HCT116 (cell line): ENCODE results near the gene SEC23A. TPM values are rescaled to one million over a fixed set of nuclear protein-coding genes. Genes with fewer than 3 reads are reported as not detected.

Experiments used
- ATAC-seq: fragments of 200-7000 bp; cut with Tn5 transposase; 2 replicates; pipeline ENCODE4 v1.9.1; 2020; ENCODE audit warnings: mild to moderate bottlenecking, moderate library complexity
- BruUV-seq: library from RNA; stranded (reverse); fragments of 400-500 nt; replicated peaks from 2 replicates; lab custom pipeline; 2021; lab: Mats Ljungman, UMichigan
- CTCF ChIA-PET: fragments of 300-600 bp; sonication (Branson Sonifier 250); formaldehyde crosslinking; loops from one replicate; lab custom pipeline; 2021; ENCODE audit warnings: antibody characterized with exemption; lab: Charles Lee
- POLR2A ChIA-PET: fragments of 300-600, 350-600 bp; sonication (Branson Sonifier 250); formaldehyde crosslinking; loops from one replicate; lab custom pipeline; 2021; ENCODE audit warnings: antibody characterized with exemption; lab: Charles Lee
- RAD21 ChIA-PET, 2 experiments: fragments of 300-600 bp; sonication (Branson Sonifier 250); formaldehyde crosslinking; loops; one replicate each; lab custom pipeline; 2023; ENCODE audit warnings: low total read pairs in 2 of 2; ENCODE audit not compliant: uncharacterized antibody in 2 of 2, unreplicated experiment in 2 of 2, low non-redundant PET in 1 of 2; lab: Charles Lee
- DNase-seq: peaks from one replicate; pipeline ENCODE4 v3.0.0-alpha.2; 2010; ENCODE audit warnings: low read depth, low spot score
- H2AFZ ChIP-seq: fragments of 200-600 bp; shearing (Covaris generic), sonication (generic); 2 replicates; pipeline ENCODE4 v1.6.1; 2017; ENCODE audit warnings: low read depth, mixed run types, mixed read lengths, antibody characterized with exemption, low read length; ENCODE audit not compliant: poor library complexity, severe bottlenecking
- H3K27ac ChIP-seq: 2 replicates; pipeline ENCODE4 v1.5.1; 2012; ENCODE audit warnings: low read depth, low read length
- H3K27me3 ChIP-seq: fragments of 200-600 bp; sonication (generic); 2 replicates; pipeline ENCODE4 v1.6.1; 2016; ENCODE audit warnings: mixed run types, low read length, mixed read lengths; ENCODE audit not compliant: insufficient read depth
- H3K36me3 ChIP-seq, 2 experiments: fragments of 200-500 bp in 1 of 2; fragments of 200-600 bp in 1 of 2; sonication (Bioruptor generic) in 1 of 2; sonication (generic) in 1 of 2; 2 replicates each; pipeline versions ENCODE4 v1.5.1 to v1.6.1; 2014 to 2016; ENCODE audit warnings: low read length in 2 of 2, inconsistent platforms in 1 of 2, mixed read lengths in 1 of 2, mixed run types in 1 of 2; ENCODE audit not compliant: insufficient read depth in 2 of 2, control insufficient read depth in 1 of 2
- H3K4me1 ChIP-seq, 2 experiments: fragments of 200-600 bp in 1 of 2; sonication (generic) in 1 of 2; 2 replicates each; pipeline versions ENCODE4 v1.5.1 to v1.6.1; 2012 to 2017; ENCODE audit warnings: low read length in 2 of 2, inconsistent platforms in 1 of 2, mild to moderate bottlenecking in 1 of 2, mixed read lengths in 1 of 2, mixed run types in 1 of 2, moderate library complexity in 1 of 2; ENCODE audit not compliant: insufficient read depth in 2 of 2, control insufficient read depth in 1 of 2
- H3K4me2 ChIP-seq: fragments of 200-600 bp; sonication (generic); 2 replicates; pipeline ENCODE4 v1.6.1; 2017; ENCODE audit warnings: mixed run types, low read length, mixed read lengths
- H3K4me3 ChIP-seq, 2 experiments: fragments of 200-600 bp in 1 of 2; sonication (generic) in 1 of 2; replicated peaks in 1 of 2; 2 replicates each; pipeline ENCODE4 v1.5.1; 2011 to 2016; ENCODE audit warnings: low read length in 2 of 2, control low read depth in 1 of 2, low read depth in 1 of 2, mild to moderate bottlenecking in 1 of 2, mixed read lengths in 1 of 2, mixed run types in 1 of 2
- H3K79me2 ChIP-seq: fragments of 200-600 bp; sonication (generic); 2 replicates; pipeline ENCODE4 v1.6.1; 2017; ENCODE audit warnings: mild to moderate bottlenecking, mixed run types, low read length, moderate library complexity, mixed read lengths; ENCODE audit not compliant: insufficient read depth
- H3K9ac ChIP-seq: fragments of 200-600 bp; sonication (generic); 2 replicates; pipeline ENCODE4 v1.6.1; 2016; ENCODE audit warnings: low read length, mixed read lengths
- H3K9me2 ChIP-seq: fragments of 200-600 bp; sonication (generic), shearing (Covaris generic); 2 replicates; pipeline ENCODE4 v1.6.1; 2017; ENCODE audit warnings: mixed run types, mild to moderate bottlenecking, moderate library complexity; ENCODE audit not compliant: insufficient read depth
- H3K9me3 ChIP-seq, 2 experiments: fragments of 200-500 bp in 1 of 2; fragments of 200-600 bp in 1 of 2; sonication (Bioruptor generic) in 1 of 2; sonication (generic) in 1 of 2; 2 replicates each; pipeline ENCODE4 v1.6.1; 2014 to 2017; ENCODE audit warnings: low read length in 2 of 2, mixed read lengths in 2 of 2, inconsistent platforms in 1 of 2, low read depth in 1 of 2, mild to moderate bottlenecking in 1 of 2, mixed run types in 1 of 2, moderate library complexity in 1 of 2; ENCODE audit not compliant: control insufficient read depth in 1 of 2, insufficient read depth in 1 of 2
- H4K20me1 ChIP-seq: fragments of 200-600 bp; sonication (generic), shearing (Covaris generic); 2 replicates; pipeline ENCODE4 v1.6.1; 2017; ENCODE audit warnings: mixed run types, mild to moderate bottlenecking, moderate library complexity; ENCODE audit not compliant: insufficient read depth
- ATF3 ChIP-seq: IDR thresholded peaks from 2 replicates; pipeline ENCODE4 v1.6.1; 2012
- CEBPB ChIP-seq: IDR thresholded peaks from 2 replicates; pipeline ENCODE4 v1.6.1; 2012; ENCODE audit warnings: low read depth
- CTCF ChIP-seq, 3 experiments: fragments of 200-600 bp in 1 of 3; sonication (generic) in 1 of 3; IDR thresholded peaks in 2 of 3; conservative IDR thresholded peaks in 1 of 3; 2 replicates each; pipeline ENCODE4 v1.5.1; 2012 to 2017; ENCODE audit warnings: low read depth in 2 of 3, low read length in 2 of 3, antibody characterized with exemption in 1 of 3, borderline replicate concordance in 1 of 3, control low read depth in 1 of 3, mild to moderate bottlenecking in 1 of 3, mixed read lengths in 1 of 3, mixed run types in 1 of 3, moderate library complexity in 1 of 3; ENCODE audit not compliant: insufficient read depth in 1 of 3
- EGR1 ChIP-seq: IDR thresholded peaks from 2 replicates; pipeline ENCODE4 v1.6.1; 2012; ENCODE audit warnings: low read depth
- EZH2 ChIP-seq: fragments of 200-600 bp; sonication (generic); IDR thresholded peaks from 2 replicates; pipeline ENCODE4 v1.6.1; 2017; ENCODE audit warnings: antibody characterized with exemption, mixed run types
- EZH2phosphoT487 ChIP-seq: fragments of 200-600 bp; IDR thresholded peaks from 2 replicates; pipeline ENCODE4 v1.6.1; 2018; ENCODE audit warnings: antibody characterized with exemption, borderline replicate concordance
- FOSL1 ChIP-seq: IDR thresholded peaks from 2 replicates; pipeline ENCODE4 v1.6.1; 2012; ENCODE audit warnings: low read depth
- JUND ChIP-seq: IDR thresholded peaks from 2 replicates; pipeline ENCODE4 v1.6.1; 2012
- MAX ChIP-seq: IDR thresholded peaks from 2 replicates; pipeline ENCODE4 v1.6.1; 2012
- POLR2AphosphoS5 ChIP-seq: IDR thresholded peaks from 2 replicates; pipeline ENCODE4 v1.6.1; 2011; ENCODE audit warnings: mild to moderate bottlenecking, low read depth, low read length, moderate library complexity
- RAD21 ChIP-seq: IDR thresholded peaks from 2 replicates; pipeline ENCODE4 v1.6.1; 2012; ENCODE audit warnings: low read depth, mild to moderate bottlenecking
- SIN3A ChIP-seq: IDR thresholded peaks from 2 replicates; pipeline ENCODE4 v1.6.1; 2012; ENCODE audit warnings: low read depth
- SP1 ChIP-seq: IDR thresholded peaks from 2 replicates; pipeline ENCODE4 v1.6.1; 2012; ENCODE audit warnings: low read depth
- SRF ChIP-seq: IDR thresholded peaks from 2 replicates; pipeline ENCODE4 v1.6.1; 2012; ENCODE audit warnings: low read depth
- TCF7L2 ChIP-seq: IDR thresholded peaks from 2 replicates; pipeline ENCODE4 v1.7.0; 2011; ENCODE audit warnings: borderline replicate concordance, inconsistent platforms; ENCODE audit not compliant: insufficient read depth, insufficient read length; ENCODE audit errors: extremely low read depth
- YY1 ChIP-seq: IDR thresholded peaks from 2 replicates; pipeline ENCODE4 v1.6.1; 2011; ENCODE audit warnings: low read length, low read depth, moderate library complexity, mild to moderate bottlenecking; ENCODE audit not compliant: insufficient replicate concordance; ENCODE audit errors: extremely low read depth
- ZBTB33 ChIP-seq: IDR thresholded peaks from 2 replicates; pipeline ENCODE4 v1.6.1; 2011; ENCODE audit warnings: mild to moderate bottlenecking, low read length, moderate library complexity; ENCODE audit not compliant: insufficient replicate concordance; ENCODE audit errors: extremely low read depth
- ZFX ChIP-seq: fragments of 450-650 bp; IDR thresholded peaks from 2 replicates; pipeline ENCODE4 v1.6.1; 2017
- ZNF274 ChIP-seq: fragments of 200-500 bp; sonication (Bioruptor generic); IDR thresholded peaks from 2 replicates; pipeline ENCODE4 v1.6.1; 2014; ENCODE audit warnings: mild to moderate bottlenecking, low read depth, low read length, inconsistent platforms
- intact Hi-C: fragments of 100-400 bp; cut with micrococcal nuclease; formaldehyde crosslinking; loops from 2 replicates; pipeline ENCODE4 v1.10.0; 2022
- total RNA-seq: library from RNA; stranded (reverse); gene quantifications from one replicate; pipeline ENCODE4 v1.2.1, GENCODE V29; 2021; ENCODE audit not compliant: unreplicated experiment

Gene SEC23A
- total RNA-seq, 1 experiment from 2014 or later: 81.7 TPM

- DNase-seq: no peak
- Histone ChIP-seq H3K9me3 (no peaks in the 10 kb centered on the region), H2AFZ (no peak overlapping the region), H3K36me3 (no peaks in the 10 kb centered on the region), H3K27me3 (no peaks in the 10 kb centered on the region), H3K4me1 (peaks cover 8 to 20% of the 10 kb centered on the region in 2 experiments; a peak in 2 of 4 replicates), H3K9me2 (no peaks in the 10 kb centered on the region), H3K79me2 (0 out of 2 replicates have a peak, but pooled peaks cover 2% of the 10 kb centered on the region), H3K4me3 (no peak overlapping the region), H3K4me2 (no peak overlapping the region), H4K20me1 (no peaks in the 10 kb centered on the region), H3K27ac (no peak overlapping the region), H3K9ac (no peak overlapping the region)
- no peak for ATAC-seq
- ChIA-PET POLR2A (no interaction called here), CTCF (interaction anchor here (1.0 kb wide), 1 partner anchor 318 kb away, joined by 3 read pairs; no protein-coding TSS in a partner anchor), RAD21 (interaction anchor here in 1 of 2 experiments (1.2 kb wide), 1 partner anchor 259 kb away, joined by 3 read pairs; no protein-coding TSS in a partner anchor)
- intact Hi-C loops: loop anchor here (5.0 kb wide), 1 partner anchor 114 kb away; no protein-coding TSS in a partner anchor
- BruUV-seq: no TSS peak
- TF ChIP-seq FOSL1 (no peak), CTCF (IDR thresholded peaks at IDR 0.05 in 2 of 3, conservative IDR thresholded peaks at IDR 0.05 in 1 of 3; ENCODE audit: borderline replicate concordance in 1 of 3, insufficient read depth in 1 of 3, low read depth in 2 of 3, low read length in 2 of 3) (no peak), SRF (no peak), SP1 (no peak), YY1 (no peak), ZNF274 (no peak), ZFX (no peak), EZH2 (no peak), ATF3 (no peak), RAD21 (no peak), ZBTB33 (no peak), EZH2phosphoT487 (no peak), SIN3A (no peak), JUND (no peak), POLR2AphosphoS5 (no peak), TCF7L2 (no peak), MAX (no peak), EGR1 (no peak), CEBPB (no peak)
Observed at GRCh38 chr14:39108791-39109190, 5.8 kb upstream of the SEC23A start.
